Heart left ventricle (tissue), 13 donors: Measurements from ENCODE around the gene CYP2F1.

Experiments used
- CTCF ChIP-seq, 12 donors: fragments of 200-600 bp; sonication (generic) in 4 of 12; IDR thresholded peaks; one replicate each; pipeline versions ENCODE4 v1.5.0 to v1.8.0; 2018 to 2022; ENCODE audit warnings: antibody characterized with exemption in 12 of 12, mild to moderate bottlenecking in 5 of 12
- POLR2A ChIP-seq, 2 donors: fragments of 450-650 bp; IDR thresholded peaks; one replicate each; pipeline ENCODE4 v1.6.1; 2017; ENCODE audit warnings: antibody characterized with exemption in 2 of 2, mild to moderate bottlenecking in 2 of 2, moderate library complexity in 2 of 2
- donor health status: ischemic (EF 13 %, LVEDD 7.1; RV severe dilation, severe dysfunction).
- donor health status: DM: no; HTN: yes; CAD: no.
- donor health status: DM: no; HTN: no; CAD: no.
- donor health status: ischemic (EF 25% LVEDD 6.9; RV normal size, moderate dysfunction).
- donor health status: ischemic (EF 25% LVEDD 5.7; RV mildly dilated, moderate dysfunction).
- donor health status: ischemic (EF 35%, LVEDD 5.7; RV mildly dilated, moderate dysfunction).
- donor health status: nonischemic (EF 11% LVEDD 7.7; RV severe dilation, severe dysfunction).
- donor health status: DM: yes; HTN: yes; CAD: no.
- donor health status: PGD.
- donor health status: ischemic (EF 29% LVEDD 5.4; RV normal size, mild dysfunction).
- donor health status: nonischemic (EF 23%, LVEDD 6.1; RV moderate dilation, normal function).

- no peak for TF ChIP-seq CTCF (IDR thresholded peaks at IDR 0.05)
- no peak for TF ChIP-seq POLR2A (IDR thresholded peaks at IDR 0.05)
Measured at GRCh38 chr19:41131186-41131585, 17.0 kb downstream of the CYP2F1 start.
